ENCODE results near the gene SOCS6.
A peak's percentile ranks its signal among the peaks of the same experiment; 100 is the strongest.
"Not testable (repeated sequence)": the region's sequence is repeated elsewhere in the genome, so short reads cannot be mapped to it uniquely, and the experiment has no call there.

Gene SOCS6

DNA sequence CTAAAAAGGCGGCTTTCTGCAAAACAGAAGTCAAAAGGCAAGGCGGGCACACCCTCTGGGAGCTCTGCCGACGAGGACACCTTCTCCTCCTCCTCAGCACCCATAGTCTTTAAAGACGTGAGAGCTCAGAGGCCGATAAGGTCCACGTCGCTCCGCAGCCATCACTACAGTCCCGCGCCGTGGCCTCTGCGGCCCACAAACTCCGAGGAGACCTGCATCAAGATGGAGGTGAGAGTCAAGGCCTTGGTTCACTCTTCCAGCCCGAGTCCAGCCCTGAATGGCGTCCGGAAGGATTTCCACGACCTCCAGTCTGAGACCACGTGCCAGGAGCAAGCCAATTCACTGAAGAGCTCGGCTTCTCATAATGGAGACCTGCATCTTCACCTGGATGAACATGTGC lies 36.1 kb downstream of the SOCS6 start:
- DNase-seq: no peak

GRCh38 chr18:70326255-70326654 lies 37.4 kb downstream of the SOCS6 start:
- no peak for DNase-seq

DNA sequence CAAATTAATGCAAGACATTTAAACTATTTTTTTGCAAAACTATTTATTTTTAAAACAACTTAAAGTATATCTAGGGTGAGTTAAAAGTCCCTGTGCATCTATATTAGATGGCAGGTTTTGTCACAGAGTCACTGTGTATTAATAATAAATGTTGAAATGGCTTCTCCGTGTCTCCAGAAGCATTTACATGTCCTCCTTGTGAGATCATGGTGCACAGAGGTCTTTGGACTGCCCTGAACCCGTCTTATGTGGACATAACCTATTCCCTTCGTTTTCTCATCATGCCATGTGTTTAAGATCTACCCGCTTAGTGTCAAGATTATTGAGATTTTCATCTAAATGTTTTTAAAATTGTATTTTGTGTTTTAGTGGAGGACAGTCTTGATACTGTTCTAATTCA lies 39.3 kb downstream of the SOCS6 start:
- no peak for DNase-seq

DNA sequence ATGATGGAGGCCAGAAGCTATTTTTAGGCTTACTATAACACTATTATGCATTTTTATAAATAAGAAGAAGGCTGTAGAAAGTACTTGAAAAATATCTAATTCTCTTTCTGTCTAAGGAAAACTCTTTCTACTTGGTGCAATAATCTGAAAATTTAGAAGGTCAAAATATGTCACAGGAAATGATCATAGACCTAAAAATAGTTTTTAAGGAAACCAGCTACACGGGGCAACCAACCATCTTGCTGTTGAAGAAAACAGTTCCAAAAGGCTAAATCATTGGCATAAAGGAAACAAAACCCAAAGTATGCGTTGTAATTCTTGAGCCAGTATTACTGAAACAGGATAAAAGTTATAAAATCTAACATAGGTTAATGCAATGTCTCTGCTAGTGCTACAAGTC lies 40.2 kb downstream of the SOCS6 start:
- no peak for DNase-seq

DNA sequence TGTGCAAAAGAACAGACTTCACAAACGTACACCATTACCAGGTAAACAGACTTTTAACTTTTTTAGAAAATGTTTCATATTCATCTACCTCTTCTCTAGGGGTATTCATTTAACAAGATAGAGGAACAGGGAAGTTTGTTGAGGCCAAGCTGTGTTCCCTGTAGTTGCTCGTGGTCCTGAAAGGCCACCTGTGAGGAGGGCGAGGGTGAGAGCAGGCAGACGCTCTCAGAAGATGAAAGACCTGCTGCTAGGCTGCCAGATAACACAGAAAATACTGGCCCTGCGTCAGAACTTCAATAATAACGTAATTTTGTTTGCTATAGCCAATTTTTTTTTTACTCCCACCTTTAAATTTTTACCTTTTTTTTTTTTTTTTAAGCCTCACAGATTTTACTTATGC lies 42.0 kb downstream of the SOCS6 start:
- DNase-seq: no peak

- no peak for DNase-seq
These were observed 42.7 kb downstream of the SOCS6 start for GRCh38 chr18:70331456-70332097.

GRCh38 chr18:70332694-70333093 lies 43.8 kb downstream of the SOCS6 start:
- no peak for DNase-seq

- no peak for DNase-seq
These were observed 44.5 kb downstream of the SOCS6 start for GRCh38 chr18:70333316-70333715.

DNA sequence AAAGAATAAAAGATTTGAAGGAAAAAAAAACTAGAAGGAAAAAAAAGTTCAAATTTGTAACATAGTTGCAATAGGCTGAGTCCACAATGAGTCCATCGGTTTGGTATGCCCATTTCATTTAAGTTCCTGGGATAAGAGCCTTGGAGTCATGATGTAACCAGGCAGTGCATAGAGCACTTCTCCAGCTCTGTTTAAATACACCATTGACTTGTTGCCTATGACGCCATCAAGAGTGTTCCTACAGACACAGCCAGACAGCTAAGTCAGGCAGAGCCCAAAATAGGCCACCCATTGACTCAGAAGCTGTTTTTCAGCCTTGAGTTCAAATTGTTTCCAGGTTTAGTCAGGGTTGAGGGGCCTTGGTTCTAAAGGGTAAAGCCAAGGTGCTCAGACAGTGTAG lies 44.9 kb downstream of the SOCS6 start:
- no peak for DNase-seq

- DNase-seq: no peak
These were observed 45.4 kb downstream of the SOCS6 start for GRCh38 chr18:70334264-70334663.

GRCh38 chr18:70334728-70335329 lies 46.0 kb downstream of the SOCS6 start:
- no peak for DNase-seq

DNA sequence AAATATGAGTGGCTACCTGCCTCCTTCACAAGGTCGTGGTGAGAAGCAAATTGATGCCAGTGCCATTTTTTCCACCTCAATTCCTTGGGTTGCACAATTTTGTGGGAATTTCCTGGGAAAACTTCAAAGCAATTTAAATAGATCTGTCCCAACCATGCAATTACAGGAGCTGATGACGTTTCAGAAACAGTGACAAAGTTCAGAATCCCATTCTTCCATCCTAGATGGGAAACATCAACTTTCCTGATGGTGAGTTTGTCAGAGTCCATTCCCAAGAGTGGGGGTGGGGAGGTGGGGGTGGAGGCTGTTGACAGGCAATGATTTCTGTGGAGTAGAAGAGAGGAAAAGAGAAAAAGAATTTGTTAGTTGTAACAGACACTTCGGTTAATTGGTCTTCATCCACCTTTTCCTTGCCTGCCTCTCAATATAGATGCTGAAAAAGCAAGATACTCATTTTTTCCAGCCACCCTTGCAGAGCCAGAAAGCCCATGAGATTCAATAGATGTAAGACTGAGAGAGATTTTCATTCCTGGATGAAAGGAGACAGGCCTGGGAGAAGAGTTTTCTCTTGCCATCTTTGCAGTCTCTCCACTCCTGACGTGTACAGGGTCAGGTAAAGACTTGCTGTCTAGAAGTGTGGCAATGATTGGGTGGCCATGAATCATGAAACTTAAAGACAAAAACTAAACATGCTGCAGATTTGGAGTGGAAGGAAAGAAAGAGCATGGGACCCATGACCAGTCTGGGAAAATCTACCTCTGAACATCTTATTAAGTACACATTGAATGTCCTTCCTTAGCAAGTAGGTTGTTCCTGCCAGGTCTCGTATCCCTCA lies 47.3 kb downstream of the SOCS6 start:
- no peak for DNase-seq

DNA sequence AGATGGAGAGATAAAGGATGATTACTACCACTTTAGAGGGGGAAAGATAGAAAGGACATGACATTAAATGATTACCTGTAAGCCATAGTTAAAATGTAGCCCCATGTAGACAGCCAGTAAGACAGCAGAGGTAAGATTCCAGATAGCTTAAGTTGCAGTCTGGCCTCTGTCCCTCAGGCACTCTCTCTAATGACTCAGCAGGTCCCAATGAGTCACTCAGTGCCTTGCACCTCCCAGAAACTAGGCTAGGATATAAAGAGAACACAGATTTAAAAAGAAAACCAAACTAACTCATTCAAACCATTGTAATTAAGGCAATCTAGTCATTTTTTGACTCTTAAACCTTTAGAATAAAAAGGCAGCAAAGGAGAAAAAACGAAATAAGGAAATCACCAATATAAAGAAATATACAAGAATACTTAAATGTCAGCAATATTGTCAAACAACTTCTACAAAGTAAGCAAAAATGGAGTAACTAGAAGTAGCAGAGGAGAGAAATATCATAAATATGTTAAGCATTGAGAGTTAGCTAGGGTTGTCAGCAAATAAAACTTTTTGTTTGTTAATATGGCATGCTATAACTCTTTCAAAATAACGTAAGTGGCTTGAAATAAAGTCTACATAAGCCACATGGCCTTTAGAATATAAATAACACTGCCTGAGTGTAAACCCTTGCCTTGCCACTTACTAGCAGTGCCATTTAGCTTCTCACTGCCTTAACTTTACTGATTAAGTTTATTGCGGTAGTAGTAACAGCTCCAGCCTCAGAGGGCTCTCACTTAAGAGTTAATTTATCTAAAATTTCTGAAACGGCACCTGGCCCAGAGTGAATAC lies 48.5 kb downstream of the SOCS6 start:
- no peak for DNase-seq

DNA sequence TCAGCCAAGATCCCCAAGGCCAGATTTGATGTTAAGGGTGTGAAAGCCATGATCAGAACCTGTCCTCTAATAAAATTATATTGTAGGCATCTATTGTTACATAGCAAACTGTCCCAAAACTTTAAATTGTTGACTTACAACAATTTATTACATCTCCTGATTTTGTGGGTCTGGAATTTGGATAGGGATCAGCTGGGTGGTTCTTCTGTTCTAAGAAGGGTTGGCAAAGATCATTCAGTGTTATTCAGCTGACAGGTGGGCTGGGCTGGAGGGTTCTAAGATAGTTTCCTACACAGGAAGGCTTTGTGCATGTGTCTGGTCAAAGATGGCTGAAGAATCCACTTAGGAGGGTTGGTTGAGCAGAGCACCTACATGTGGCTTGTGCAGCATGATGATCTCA lies 50.0 kb downstream of the SOCS6 start:
- DNase-seq: no peak

DNA sequence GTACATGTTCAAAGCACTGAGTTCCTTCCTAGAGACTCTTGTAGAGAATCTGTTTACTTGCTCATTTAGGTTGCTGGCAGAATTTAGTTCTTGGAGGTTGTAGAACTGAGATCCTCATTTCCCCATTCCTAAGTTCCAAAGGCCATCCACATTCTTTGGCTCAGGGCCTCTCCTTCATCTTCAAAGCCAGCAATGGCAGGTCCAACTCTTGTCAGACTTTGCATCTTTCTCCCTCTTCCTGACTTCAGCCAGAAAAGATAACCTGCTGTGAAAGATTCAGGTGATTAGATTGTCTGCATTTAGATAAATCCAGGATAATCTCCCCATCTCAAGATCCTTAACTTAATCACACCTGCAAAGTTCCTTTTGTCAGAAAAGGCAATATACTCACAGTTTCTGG lies 51.1 kb downstream of the SOCS6 start:
- DNase-seq: no peak

- peak; percentile 48 for DNase-seq
These were observed 59.6 kb downstream of the SOCS6 start for GRCh38 chr18:70348481-70348880.

GRCh38 chr18:70349316-70349715 lies 60.5 kb downstream of the SOCS6 start:
- DNase-seq: no peak

GRCh38 chr18:70354080-70354479 lies 65.2 kb downstream of the SOCS6 start:
- DNase-seq: no peak

GRCh38 chr18:70354771-70355170 lies 65.9 kb downstream of the SOCS6 start:
- DNase-seq: no peak

GRCh38 chr18:70355620-70356385 lies 67.0 kb downstream of the SOCS6 start:
- no peak for DNase-seq

DNA sequence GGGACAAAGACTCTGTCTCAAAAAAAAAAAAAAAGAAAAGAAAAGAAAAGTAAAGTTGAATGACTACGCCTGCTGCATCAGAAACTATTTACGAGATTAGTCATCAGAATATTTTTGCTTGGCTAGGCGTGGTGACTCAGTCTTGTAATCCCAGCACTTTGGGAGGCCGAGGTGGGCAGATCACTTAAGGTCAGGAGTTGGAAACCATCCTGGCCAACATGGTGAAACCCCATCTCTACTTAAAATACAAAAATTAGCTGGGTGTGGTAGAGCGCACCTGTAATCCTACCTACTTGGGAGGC lies 69.2 kb downstream of the SOCS6 start:
- not testable (repeated sequence) for DNase-seq

DNA sequence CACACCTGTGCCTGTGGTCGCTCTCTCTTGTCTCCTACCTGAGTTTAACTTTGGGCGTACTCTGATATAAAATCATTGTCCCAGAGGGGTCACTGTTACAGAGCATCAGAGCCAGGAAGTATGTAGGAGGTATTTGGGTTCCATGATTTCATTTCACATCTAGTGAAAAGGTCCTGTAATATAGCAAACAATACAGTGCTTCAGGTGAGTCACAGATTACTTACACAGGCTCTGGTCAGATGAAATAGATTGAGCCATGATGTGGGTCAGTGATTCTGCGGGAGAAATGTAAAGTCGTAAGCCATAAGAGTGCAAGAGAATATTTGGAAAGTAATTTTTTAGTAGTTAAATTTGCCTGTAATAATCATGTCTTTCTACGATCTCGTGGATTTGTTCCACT lies 70.2 kb downstream of the SOCS6 start:
- no peak for DNase-seq

DNA sequence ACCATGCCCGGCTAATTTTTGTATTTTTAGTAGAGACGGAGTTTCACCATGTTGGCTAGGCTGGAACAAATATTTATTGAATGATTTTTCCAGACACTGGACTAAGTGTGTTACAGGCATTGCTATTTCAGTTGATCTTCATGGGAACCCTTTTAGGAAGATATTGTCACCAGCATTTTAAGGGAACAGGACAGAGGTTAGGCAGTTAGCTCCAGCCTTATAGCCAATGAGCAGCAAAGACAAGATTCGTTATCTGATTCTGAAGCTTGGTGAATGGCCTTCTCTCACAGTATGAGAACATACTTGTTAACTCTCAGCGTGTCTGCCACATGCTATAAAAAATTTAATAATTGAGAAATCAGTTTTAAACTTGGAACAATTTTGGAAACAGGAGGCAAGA lies 73.4 kb downstream of the SOCS6 start:
- no peak for DNase-seq
